Right lobe of liver (tissue), 6 donors: ENCODE data around the gene TSC1. TPM values are rescaled to one million over a fixed set of nuclear protein-coding genes. Genes with fewer than 3 reads are reported as not detected.

Experiments
- ATAC-seq, 4 donors: fragments of 200-7000 bp; cut with Tn5 transposase; one replicate each; pipeline ENCODE4 v1.9.1; 2020; ENCODE audit warnings: mild to moderate bottlenecking in 4 of 4, moderate library complexity in 4 of 4
- DNase-seq, 3 donors: peaks; one replicate each; pipeline ENCODE4 v3.0.0-alpha.2; 2020
- H3K27ac ChIP-seq, 3 donors: fragments of 200-600 bp; one replicate each; pipeline ENCODE4 v1.8.0; 2022
- H3K27me3 ChIP-seq, 2 donors: fragments of 200-600 bp; one replicate each; pipeline ENCODE4 v1.8.0; 2022
- H3K36me3 ChIP-seq, 4 donors: fragments of 200-600 bp; sonication (generic) in 1 of 4; one replicate each; pipeline versions ENCODE4 v1.5.1 to v1.8.0; 2017 to 2022; ENCODE audit warnings: control low read depth in 1 of 4
- H3K4me1 ChIP-seq, 4 donors: fragments of 200-600 bp; sonication (generic) in 1 of 4; one replicate each; pipeline versions ENCODE4 v1.5.1 to v1.8.0; 2017 to 2022; ENCODE audit warnings: control low read depth in 1 of 4
- H3K4me3 ChIP-seq, 3 donors: fragments of 200-600 bp; one replicate each; pipeline ENCODE4 v1.8.0; 2022
- H3K9me3 ChIP-seq, 4 donors: fragments of 200-600 bp; sonication (generic) in 1 of 4; one replicate each; pipeline versions ENCODE4 v1.5.1 to v1.8.0; 2017 to 2022; ENCODE audit warnings: control low read depth in 1 of 4
- CTCF ChIP-seq, 4 donors: fragments of 200-600 bp in 3 of 4; fragments of 450-650 bp in 1 of 4; IDR thresholded peaks; one replicate each; pipeline versions ENCODE4 v1.5.1 to v1.8.0; 2016 to 2022; ENCODE audit warnings: antibody characterized with exemption in 4 of 4, mild to moderate bottlenecking in 2 of 4
- POLR2A ChIP-seq: fragments of 450-650 bp; IDR thresholded peaks from one replicate; pipeline ENCODE4 v1.6.1; 2017; ENCODE audit warnings: antibody characterized with exemption, mild to moderate bottlenecking
- WGBS: methylation state at CpG from one replicate; pipeline ENCODE4 v1.1.6; 2018; ENCODE audit warnings: low coverage, low lambda C conversion rate; ENCODE audit not compliant: insufficient coverage; ENCODE audit errors: missing lambda C conversion rate; 5-methylcytosine and 5-hydroxymethylcytosine counted together
- intact Hi-C, 2 donors: fragments of 100-400 bp; cut with DNase I; formaldehyde crosslinking; loops; one replicate each; pipeline versions ENCODE4 v1.11.2 to v1.14.1; 2022
- total RNA-seq, 6 experiments: library from RNA; depleted of rRNA in 2 of 6; stranded (reverse); fragments of >200 nt in 2 of 6; fragmentation: NEBNext Ultra II Directional in 3 of 6; extraction: Animal tissue kit (Norgen Biotek cat#: 25700) in 3 of 6; gene quantifications; one replicate each; pipeline versions ENCODE4 v1.1.0 to v1.2.4, GENCODE V29; 2016 to 2023
- donor health status: DM: no; HTN: yes; CAD: no.
- donor health status: DM: no; HTN: no; CAD: no.
- donor health status: DM: no; HTN: no; CAD: no.
- donor health status: DM: no; HTN: yes; CAD: no.
- donor health status: DM: no; HTN: yes; CAD: no.

Gene TSC1
- total RNA-seq, 6 experiments from 2014 or later: 14.2 to 22.8 (median 18.3) TPM

- Histone ChIP-seq H3K4me3 (no peak overlapping the region), H3K36me3 (no peaks in the 10 kb centered on the region), H3K4me1 (no peaks in the 10 kb centered on the region), H3K9me3 (no peaks in the 10 kb centered on the region), H3K27ac (no peak overlapping the region), H3K27me3 (no peaks in the 10 kb centered on the region)
- no peak for DNase-seq
- TF ChIP-seq CTCF (IDR thresholded peaks at IDR 0.05) (no peak), POLR2A (no peak)
- ATAC-seq: no peak
- WGBS: 67% methylated on average over 6 of the region's 6 CpGs
- intact Hi-C loops: no loop called here
Observed at GRCh38 chr9:132957805-132958204, 13.4 kb upstream of the TSC1 start.

- intact Hi-C loops: no loop called here
- Histone ChIP-seq H3K36me3 (no peaks in the 10 kb centered on the region), H3K27ac (no peak overlapping the region), H3K27me3 (no peaks in the 10 kb centered on the region), H3K4me3 (no peak overlapping the region), H3K9me3 (no peaks in the 10 kb centered on the region), H3K4me1 (no peaks in the 10 kb centered on the region)
- ATAC-seq (no peak), DNase-seq (no peak)
- TF ChIP-seq CTCF (IDR thresholded peaks at IDR 0.05) (no peak), POLR2A (no peak)
- WGBS: 20% methylated on average over 2 of the region's 2 CpGs
Observed at GRCh38 chr9:132955768-132956167, 11.4 kb upstream of the TSC1 start.

GRCh38 chr9:132955123-132955522 lies 10.7 kb upstream of the TSC1 start:
- Histone ChIP-seq H3K36me3 (no peaks in the 10 kb centered on the region), H3K4me1 (no peaks in the 10 kb centered on the region), H3K27ac (no peak overlapping the region), H3K27me3 (no peaks in the 10 kb centered on the region), H3K4me3 (no peak overlapping the region), H3K9me3 (no peaks in the 10 kb centered on the region)
- intact Hi-C loops: no loop called here
- no peak for TF ChIP-seq POLR2A
- TF ChIP-seq CTCF (IDR thresholded peaks at IDR 0.05): no peak
- 17% methylated on average over 2 of the region's 2 CpGs for WGBS
- no peak for ATAC-seq
- DNase-seq: no peak

- peak in 1 of 3 donors; percentile 9 for DNase-seq
- no peak overlapping the region for H3K27ac ChIP-seq
- H3K4me1 ChIP-seq: no peaks in the 10 kb centered on the region
- 79% methylated on average over 2 of the region's 4 CpGs for WGBS
- intact Hi-C loops: no loop called here
- ATAC-seq: no peak
- TF ChIP-seq CTCF (IDR thresholded peaks at IDR 0.05) (no peak), POLR2A (no peak)
- no peaks in the 10 kb centered on the region for H3K36me3 ChIP-seq
- H3K9me3 ChIP-seq: no peaks in the 10 kb centered on the region
- no peak overlapping the region for H3K4me3 ChIP-seq
- no peaks in the 10 kb centered on the region for H3K27me3 ChIP-seq
Observed at GRCh38 chr9:132949709-132950108, 5.3 kb upstream of the TSC1 start.

GRCh38 chr9:132948482-132949050 lies 4.2 kb upstream of the TSC1 start:
- H3K4me1 ChIP-seq: peaks cover 0 to 2% (median under 1%) of the 10 kb centered on the region in 4 donors
- no peak for ATAC-seq
- 70% methylated on average over 17 of the region's 18 CpGs for WGBS

More at GRCh38 chr9:132948482-132949050, 4.2 kb upstream of the TSC1 start:
- peak in 1 of 3 donors; percentile 34 for DNase-seq
- Histone ChIP-seq H3K36me3 (no peaks in the 10 kb centered on the region), H3K27ac (no peak overlapping the region), H3K9me3 (no peaks in the 10 kb centered on the region), H3K4me3 (no peak overlapping the region), H3K27me3 (no peaks in the 10 kb centered on the region)
- no peak for TF ChIP-seq POLR2A
- no peak for TF ChIP-seq CTCF (IDR thresholded peaks at IDR 0.05)
- intact Hi-C loops: no loop called here
